ENCODE measurements around the gene EIF3J. TPM values are rescaled to one million over a fixed set of nuclear protein-coding genes. Genes with fewer than 3 reads are reported as not detected.

Gene EIF3J
- total and polyA plus RNA-seq, 7 donors = 39.6 to 92.0 (median 50.4) TPM

DNA sequence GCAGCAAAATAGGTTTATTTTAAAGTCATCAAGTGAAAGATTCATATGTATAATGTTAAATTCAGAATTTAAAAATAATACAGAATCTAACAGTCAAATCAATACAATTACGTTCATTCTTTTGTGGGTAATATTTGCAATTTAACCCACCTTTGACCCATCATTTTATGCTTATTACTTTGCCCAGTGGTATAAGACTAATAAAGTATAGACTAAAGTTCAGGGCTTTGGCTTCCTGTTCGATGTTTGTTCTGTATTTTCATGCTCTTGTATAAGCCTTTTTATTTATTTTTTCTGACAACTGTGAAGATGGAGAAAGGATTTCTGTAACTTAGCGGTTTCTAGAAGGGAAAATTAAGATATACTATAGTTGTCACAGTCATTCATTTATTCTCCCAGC lies 44.3 kb upstream of the EIF3J start:
- DNase-seq = no peak
- H3K27ac ChIP-seq = no peak overlapping the region
- peaks cover 0 to 9% (median 7%) of the 10 kb centered on the region in 4 donors for H3K4me1 ChIP-seq
- peaks cover under 1 to 50% (median 4%) of the 10 kb centered on the region in 4 donors for H3K36me3 ChIP-seq
- H3K27me3 ChIP-seq = no peaks in the 10 kb centered on the region
- no peak overlapping the region for H3K4me3 ChIP-seq
- WGBS, 2 donors = 21 to 67% methylated on average over 3 of the region's 3 CpGs
- intact Hi-C loops (cut with DNase I) = no loop called here
- TF ChIP-seq, protein P1, sequence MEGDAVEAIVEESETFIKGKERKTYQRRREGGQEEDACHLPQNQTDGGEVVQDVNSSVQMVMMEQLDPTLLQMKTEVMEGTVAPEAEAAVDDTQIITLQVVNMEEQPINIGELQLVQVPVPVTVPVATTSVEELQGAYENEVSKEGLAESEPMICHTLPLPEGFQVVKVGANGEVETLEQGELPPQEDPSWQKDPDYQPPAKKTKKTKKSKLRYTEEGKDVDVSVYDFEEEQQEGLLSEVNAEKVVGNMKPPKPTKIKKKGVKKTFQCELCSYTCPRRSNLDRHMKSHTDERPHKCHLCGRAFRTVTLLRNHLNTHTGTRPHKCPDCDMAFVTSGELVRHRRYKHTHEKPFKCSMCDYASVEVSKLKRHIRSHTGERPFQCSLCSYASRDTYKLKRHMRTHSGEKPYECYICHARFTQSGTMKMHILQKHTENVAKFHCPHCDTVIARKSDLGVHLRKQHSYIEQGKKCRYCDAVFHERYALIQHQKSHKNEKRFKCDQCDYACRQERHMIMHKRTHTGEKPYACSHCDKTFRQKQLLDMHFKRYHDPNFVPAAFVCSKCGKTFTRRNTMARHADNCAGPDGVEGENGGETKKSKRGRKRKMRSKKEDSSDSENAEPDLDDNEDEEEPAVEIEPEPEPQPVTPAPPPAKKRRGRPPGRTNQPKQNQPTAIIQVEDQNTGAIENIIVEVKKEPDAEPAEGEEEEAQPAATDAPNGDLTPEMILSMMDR (IDR thresholded peaks at IDR 0.05) = no peak
- TF ChIP-seq POLR2AphosphoS5 (IDR thresholded peaks at IDR 0.05) (no peak), EP300 (IDR thresholded peaks at IDR 0.05) (no peak), POLR2A (IDR thresholded peaks at IDR 0.05) (no peak)
- no peaks in the 10 kb centered on the region for H3K9me3 ChIP-seq

DNA sequence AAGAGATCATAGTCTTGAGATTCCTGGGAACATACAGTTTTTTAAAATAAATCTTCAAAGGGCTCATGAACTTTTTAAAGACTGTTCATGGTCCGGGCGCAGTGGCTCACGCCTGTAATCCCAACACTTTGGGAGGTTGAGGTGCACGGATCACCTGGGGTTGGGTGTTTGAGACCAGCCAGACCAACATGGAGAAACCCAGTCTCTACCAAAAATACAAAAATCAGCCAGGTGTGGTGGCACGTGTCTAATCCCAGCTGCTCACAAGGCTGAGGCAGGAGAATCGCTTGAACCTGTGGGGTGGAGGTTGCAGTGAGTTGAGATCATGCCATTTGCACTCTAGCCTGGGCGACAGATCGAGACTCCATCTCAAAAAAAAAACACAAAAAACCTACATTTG lies 41.4 kb upstream of the EIF3J start:
- Histone ChIP-seq H3K4me3 (no peak overlapping the region), H3K36me3 (peaks cover 3 to 65% (median 14%) of the 10 kb centered on the region in 4 donors), H3K27me3 (no peaks in the 10 kb centered on the region), H3K27ac (no peak overlapping the region), H3K4me1 (no peaks in the 10 kb centered on the region), H3K9me3 (no peaks in the 10 kb centered on the region)
- no peak for DNase-seq
- 96 to 97% methylated on average over 8 of the region's 8 CpGs for WGBS, 2 donors
- TF ChIP-seq POLR2AphosphoS5 (IDR thresholded peaks at IDR 0.05) (no peak), POLR2A (IDR thresholded peaks at IDR 0.05) (no peak)
- intact Hi-C loops (cut with DNase I) = no loop called here

DNA sequence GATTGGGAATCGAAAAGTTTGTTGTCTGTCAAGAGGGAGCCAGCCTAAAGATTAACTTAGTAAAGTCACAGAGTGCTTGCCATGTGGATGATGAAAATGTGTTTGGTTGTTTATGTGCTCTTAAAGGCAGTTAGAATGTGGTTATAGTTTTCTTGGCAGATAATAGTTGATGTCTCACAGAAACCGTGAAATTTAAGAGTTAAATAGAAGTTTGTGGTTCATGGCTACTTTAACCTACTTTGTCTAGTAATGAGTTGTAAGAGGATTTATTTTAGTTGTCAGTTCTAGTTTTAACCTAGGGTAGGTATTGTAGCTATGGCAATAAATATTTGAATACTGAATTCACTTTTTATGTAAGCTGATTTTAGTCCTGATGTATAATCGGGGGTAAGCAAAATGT lies 36.4 kb upstream of the EIF3J start:
- Histone ChIP-seq H3K4me1 (no peaks in the 10 kb centered on the region), H3K27ac (no peak overlapping the region), H3K27me3 (no peaks in the 10 kb centered on the region), H3K9me3 (no peaks in the 10 kb centered on the region), H3K4me3 (no peak overlapping the region), H3K36me3 (peaks cover 3 to 64% (median 18%) of the 10 kb centered on the region in 4 donors)
- 74 to 77% methylated on average over 3 of the region's 3 CpGs for WGBS, 2 donors
- no peak for DNase-seq
- no peak for TF ChIP-seq POLR2AphosphoS5 (IDR thresholded peaks at IDR 0.05)
- no peak for TF ChIP-seq POLR2A (IDR thresholded peaks at IDR 0.05)
- TF ChIP-seq EP300 (IDR thresholded peaks at IDR 0.05) = no peak
- TF ChIP-seq, protein P1 (IDR thresholded peaks at IDR 0.05) = no peak
- intact Hi-C loops (cut with DNase I) = no loop called here

DNA sequence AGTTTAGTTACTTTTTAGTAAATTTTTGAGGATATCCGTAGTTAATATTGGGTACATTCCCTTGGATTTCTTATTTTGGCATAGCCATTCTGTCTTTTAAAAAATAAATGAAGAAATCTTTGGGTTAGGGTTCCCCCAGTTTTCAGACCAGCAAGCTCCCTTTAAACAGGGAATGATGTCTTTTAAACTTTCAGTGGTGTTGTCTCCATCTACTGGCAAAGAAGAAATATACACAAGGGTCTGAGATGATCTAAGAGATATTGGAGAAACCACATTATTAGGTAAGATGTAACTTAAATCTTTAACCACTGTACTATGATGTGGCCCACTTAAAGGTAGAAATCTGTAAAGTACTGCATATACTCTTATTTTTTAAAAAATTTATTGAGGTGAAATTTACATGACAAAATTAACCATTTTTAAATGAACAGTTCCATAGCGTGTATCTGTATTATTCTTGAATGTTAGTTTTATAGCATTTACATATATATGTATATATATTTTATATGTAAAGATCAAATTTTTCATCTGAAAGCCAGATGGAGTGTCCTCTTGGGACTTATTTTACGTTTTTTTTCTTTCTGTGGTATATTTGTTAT lies 35.1 kb upstream of the EIF3J start:
- no peaks in the 10 kb centered on the region for H3K27me3 ChIP-seq
- WGBS, 2 donors = 80 to 85% methylated on average over 3 of the region's 3 CpGs
- DNase-seq = no peak
- H3K36me3 ChIP-seq = peaks cover 3 to 59% (median 18%) of the 10 kb centered on the region in 4 donors
- H3K27ac ChIP-seq = no peak overlapping the region
- TF ChIP-seq POLR2AphosphoS5 (IDR thresholded peaks at IDR 0.05) = no peak
- TF ChIP-seq, protein P1 (IDR thresholded peaks at IDR 0.05) = peak in 3 of 4 experiments; percentile 39 to 57 (median 43)
- intact Hi-C loops (cut with DNase I) = no loop called here
- no peak overlapping the region for H3K4me3 ChIP-seq
- no peaks in the 10 kb centered on the region for H3K9me3 ChIP-seq
- no peaks in the 10 kb centered on the region for H3K4me1 ChIP-seq

DNA sequence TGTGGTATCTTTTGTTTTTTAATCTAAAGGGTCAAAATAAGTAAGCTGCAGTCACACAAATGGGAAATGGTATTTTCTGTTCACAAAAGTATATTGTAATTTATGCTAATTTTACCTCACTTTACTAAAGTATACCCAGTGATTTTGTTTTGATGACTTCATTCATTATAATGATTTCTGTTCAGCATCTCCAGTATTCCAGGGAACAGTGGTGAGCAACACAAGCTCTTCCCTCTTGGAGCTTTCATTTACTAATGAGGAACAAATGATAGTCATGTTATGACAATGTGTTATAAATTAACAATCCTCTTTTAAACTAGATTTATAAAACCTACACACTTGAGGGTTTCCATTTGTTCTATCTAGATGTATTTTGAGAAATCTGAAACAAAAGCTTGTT lies 20.5 kb upstream of the EIF3J start:
- Histone ChIP-seq H3K4me3 (no peak overlapping the region), H3K27ac (no peak overlapping the region), H3K4me1 (no peaks in the 10 kb centered on the region), H3K36me3 (peaks cover 0 to 62% (median 10%) of the 10 kb centered on the region in 4 donors), H3K27me3 (no peaks in the 10 kb centered on the region), H3K9me3 (no peaks in the 10 kb centered on the region)
- no peak for TF ChIP-seq EP300 (IDR thresholded peaks at IDR 0.05)
- TF ChIP-seq, protein P1 (IDR thresholded peaks at IDR 0.05) = no peak
- no peak for TF ChIP-seq POLR2AphosphoS5 (IDR thresholded peaks at IDR 0.05)
- no peak for TF ChIP-seq POLR2A (IDR thresholded peaks at IDR 0.05)
- intact Hi-C loops (cut with DNase I) = no loop called here
- no peak for DNase-seq
